Stimulated activated CD8-positive, alpha-beta memory T cell treated with anti-CD3 and anti-CD28 coated beads, Interleukin-12 subunit alpha, Interleukin-12 subunit beta, amount 100 ng/mL, for 24 hours (primary cell): ENCODE data around the gene ALPI.
"Not testable (repeated sequence)": the region's sequence is repeated elsewhere in the genome, so short reads cannot be mapped to it uniquely, and the experiment has no call there.

Experiments
- DNase-seq: peaks from one replicate; pipeline ENCODE4 v3.0.0-alpha.2; 2020; ENCODE audit errors: extremely low read depth

ALPI gene

DNA sequence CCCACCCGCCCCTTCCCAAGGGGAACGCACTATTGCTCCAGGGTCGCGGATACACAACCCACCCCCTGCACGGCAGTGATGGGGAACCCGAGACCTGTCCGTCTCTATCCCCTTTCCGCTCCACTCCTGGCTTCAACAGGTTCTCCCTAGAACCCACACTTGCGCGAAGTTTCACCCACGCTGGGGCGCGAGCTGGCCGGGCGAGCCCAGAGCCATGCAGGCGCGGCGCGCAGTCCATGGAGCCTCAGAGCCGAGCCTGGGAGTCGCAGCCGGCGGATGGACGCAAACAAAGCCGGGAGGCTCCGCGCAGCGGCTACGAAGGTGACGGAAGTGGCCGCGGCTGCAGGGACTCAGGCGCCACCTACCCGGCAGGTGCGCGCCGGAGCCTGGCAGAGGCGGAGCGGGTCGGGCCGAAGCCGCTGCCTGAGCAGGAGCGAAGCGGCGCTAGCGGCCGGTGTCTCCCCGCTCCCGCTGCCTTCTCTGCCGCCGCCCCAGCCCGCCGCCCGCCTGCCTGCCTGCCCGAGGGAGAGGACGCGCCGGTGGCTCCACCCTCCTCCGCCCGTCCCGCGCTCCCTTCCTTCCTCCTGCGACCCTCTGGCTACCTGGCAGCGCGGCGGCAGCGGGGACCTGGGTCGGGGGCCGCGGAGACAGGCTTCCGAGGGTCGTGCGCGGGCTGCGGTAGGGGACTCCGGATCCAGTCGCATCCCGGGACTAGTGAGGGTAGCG lies 35.3 kb upstream of the ALPI start:
- DNase-seq = no peak

DNA sequence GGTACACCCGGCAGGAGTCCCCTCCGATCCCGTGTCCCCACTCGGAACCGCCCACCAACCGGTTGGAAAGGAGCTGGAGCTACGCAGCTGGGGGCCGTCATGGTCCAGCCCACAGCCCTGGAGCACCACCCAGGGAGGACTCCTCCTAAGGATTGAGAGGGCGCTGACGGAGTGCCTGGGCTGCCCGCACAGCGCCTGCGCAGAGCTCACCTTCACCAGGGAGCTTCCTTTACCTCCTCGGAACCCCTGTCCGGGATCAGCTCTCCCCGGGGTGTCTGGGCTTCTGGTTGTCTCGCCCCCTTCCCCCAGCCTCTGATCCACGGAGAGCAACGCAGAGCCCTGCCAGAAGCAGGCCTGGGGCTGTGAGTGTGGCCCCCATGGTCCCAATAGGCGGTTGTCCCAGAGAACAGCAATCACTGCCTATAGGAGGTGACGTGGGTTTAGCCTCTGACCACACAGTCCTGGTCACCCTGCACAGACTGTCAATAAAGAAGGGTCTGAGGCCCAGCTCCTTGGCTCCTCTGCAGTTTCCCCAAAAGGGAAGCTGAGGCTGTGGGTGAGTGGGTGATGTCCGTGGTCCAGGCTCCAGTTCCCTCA lies 34.7 kb upstream of the ALPI start:
- DNase-seq = no peak

- DNase-seq = no peak
Measured at GRCh38 chr2:232422051-232422450, 33.9 kb upstream of the ALPI start.

GRCh38 chr2:232422996-232423395 lies 33.0 kb upstream of the ALPI start:
- not testable (repeated sequence) for DNase-seq

GRCh38 chr2:232423407-232423806 lies 32.5 kb upstream of the ALPI start:
- DNase-seq = not testable (repeated sequence)

DNA sequence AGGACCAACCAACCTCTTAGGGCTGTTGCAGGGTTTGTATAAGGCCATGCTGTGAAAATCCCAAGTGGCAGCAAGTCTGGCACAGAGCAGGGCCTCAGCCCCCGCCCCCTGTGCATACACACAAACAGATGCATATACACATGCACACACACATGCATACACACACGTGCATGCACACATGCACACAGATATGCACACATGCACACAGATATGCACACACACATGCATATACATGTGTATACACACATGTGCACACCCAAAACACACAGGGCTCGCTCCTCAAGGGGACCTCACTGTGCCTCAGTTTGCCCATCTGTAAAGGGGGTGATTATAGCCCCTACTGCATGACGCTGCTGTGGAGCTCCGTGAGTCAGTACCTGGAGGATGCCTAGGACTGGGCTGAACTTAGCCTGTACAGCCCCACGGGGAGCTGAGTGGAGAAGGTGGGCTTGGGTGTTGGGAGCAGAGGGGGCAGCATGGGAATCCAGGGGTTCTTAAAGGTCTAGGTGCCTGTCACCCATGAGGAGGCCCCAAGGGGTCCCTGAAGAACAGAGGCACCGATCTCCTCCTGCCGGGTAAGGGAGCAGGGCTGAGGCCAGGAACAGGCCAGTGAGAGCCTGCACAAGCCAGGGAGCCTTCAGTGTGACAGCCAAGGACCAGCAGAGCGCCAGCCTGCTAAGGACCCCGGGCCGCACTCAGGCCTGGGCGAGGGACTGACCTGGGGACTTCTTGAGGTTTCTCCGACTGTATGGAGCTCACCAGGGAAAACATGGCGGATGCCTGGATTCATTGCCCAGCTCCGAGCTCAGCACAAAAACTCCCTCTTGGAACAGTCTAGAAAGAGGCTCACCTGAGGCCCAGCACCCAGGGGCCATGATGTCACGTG lies 24.0 kb upstream of the ALPI start:
- no peak for DNase-seq

GRCh38 chr2:232432598-232433184 lies 23.3 kb upstream of the ALPI start:
- no peak for DNase-seq

- not testable (repeated sequence) for DNase-seq
Measured at GRCh38 chr2:232433622-232434021, 22.3 kb upstream of the ALPI start.

GRCh38 chr2:232434091-232434490 lies 21.9 kb upstream of the ALPI start:
- DNase-seq = no peak

DNA sequence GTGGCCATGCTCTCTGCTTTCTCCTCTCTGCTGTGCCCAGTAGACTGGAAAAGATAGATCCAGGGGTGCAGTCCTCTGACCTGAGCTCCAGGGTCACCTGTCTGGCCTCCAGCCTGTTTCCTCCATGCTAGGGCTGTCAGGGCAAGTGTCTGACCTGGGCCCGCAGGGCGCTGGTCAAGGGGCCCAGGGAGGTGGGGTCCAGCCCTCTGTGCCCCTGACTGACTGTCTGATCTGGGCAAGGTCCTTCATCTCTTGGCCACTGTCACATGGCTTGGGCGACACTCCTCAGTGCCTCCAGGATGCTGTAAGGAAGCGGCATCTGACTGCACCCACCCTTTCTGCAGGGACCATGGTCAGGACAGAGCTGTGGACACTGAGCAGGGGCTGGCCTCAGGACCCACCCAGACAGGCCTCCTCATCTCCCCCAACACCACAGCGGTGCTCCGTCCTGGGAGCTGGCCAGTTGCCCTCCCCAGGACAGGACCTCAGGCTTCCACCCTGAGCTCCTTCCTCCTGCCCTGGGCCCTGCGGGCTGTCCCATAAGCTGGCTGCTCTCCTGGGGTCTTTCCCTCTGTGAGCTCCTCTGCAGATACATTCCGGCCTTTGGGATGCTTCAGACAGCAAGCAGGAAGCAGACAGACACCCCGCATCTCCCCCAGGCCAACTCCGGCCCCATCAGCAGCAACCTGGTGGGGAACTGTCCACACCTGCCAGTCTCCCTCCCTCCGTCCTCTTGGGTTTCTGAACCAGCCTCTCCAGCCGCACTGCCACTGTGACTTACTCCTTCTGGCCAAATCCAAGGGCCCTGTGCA lies 21.2 kb upstream of the ALPI start:
- no peak for DNase-seq

- DNase-seq = no peak
Measured at GRCh38 chr2:232435375-232435648, 20.6 kb upstream of the ALPI start.

DNA sequence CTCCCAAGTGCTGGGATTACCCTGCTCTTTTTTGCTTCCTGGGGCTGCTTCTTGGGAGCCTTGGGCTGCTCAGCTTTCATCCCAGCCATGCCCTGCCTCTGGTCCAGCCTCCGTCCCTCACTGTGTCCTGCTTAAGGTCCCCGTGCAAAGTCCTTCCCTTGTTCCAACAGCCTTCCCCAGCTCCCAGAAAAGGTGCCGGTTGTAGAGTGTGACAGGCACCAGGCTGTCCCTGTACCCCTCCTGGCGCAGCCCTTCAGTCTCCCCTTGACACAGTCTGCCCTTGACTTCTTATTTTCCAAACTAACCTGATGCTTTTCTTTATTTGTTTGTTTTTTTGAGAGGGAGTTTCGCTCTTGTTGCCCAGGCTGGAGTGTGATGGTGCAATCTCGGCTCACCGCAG lies 20.1 kb upstream of the ALPI start:
- DNase-seq = no peak

- no peak for DNase-seq
Measured at GRCh38 chr2:232436381-232437194, 19.4 kb upstream of the ALPI start.

GRCh38 chr2:232437195-232437571 lies 18.8 kb upstream of the ALPI start:
- no peak for DNase-seq

DNA sequence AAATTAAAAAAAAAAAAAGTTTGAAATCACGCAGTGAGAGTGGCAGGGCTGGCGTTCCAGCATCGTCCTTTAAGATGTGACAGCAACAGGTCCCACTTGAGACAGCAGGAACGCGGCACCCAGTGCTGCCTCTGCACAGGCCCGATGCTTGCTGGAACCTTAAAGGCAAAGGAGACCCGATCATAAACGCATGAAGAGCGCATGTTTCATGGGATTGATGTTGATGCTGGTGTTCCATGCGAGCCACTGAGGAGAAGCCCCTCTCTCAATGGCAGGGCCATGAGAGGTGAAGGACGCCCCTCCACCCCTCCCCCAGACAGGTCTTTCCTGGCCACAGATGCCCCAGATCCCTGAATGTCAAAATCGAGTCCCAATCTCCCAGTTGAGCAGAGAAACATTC lies 17.9 kb upstream of the ALPI start:
- no peak for DNase-seq

- DNase-seq = no peak
Measured at GRCh38 chr2:232438951-232439757, 16.8 kb upstream of the ALPI start.

- no peak for DNase-seq
Measured at GRCh38 chr2:232439758-232440135, 16.2 kb upstream of the ALPI start.

DNA sequence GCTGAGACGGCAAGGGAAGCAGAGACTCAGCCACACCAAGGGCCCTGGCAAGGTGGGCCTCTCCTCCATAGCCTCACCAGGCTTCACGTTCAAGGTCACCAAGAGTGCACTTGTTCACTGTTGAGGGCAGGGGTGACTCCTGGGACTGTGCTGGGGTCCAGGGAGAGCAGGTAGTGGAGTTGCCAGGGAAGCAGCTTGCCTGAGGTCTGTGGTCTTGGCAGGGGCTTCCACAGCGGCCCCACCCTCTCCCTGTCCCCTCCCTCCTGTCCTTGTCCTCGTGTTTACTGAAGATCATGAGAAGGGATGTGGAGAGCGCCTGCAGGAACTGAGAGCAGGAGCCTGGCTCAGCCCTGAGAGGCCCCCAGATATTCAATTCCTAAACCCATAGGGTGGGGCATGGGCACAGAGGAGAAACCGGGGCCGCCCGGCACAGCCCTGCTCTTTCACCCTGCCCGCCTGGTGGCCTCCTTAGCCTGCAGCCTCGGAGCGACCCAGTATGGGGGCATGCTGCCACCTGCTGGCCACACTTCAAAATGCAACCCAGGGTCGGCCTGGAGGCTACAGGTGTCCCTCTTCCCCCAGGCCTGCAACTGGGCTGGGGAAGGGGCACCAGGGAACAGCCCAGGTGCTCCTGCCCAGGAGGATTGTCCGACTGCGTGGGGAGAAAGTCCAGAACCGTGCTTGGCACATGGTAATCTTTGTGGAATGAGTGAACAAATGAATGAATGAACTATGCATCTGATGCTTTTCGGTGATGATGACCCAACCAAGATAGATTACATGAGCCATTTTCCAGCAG lies 15.5 kb upstream of the ALPI start:
- DNase-seq = peak; percentile 54

DNA sequence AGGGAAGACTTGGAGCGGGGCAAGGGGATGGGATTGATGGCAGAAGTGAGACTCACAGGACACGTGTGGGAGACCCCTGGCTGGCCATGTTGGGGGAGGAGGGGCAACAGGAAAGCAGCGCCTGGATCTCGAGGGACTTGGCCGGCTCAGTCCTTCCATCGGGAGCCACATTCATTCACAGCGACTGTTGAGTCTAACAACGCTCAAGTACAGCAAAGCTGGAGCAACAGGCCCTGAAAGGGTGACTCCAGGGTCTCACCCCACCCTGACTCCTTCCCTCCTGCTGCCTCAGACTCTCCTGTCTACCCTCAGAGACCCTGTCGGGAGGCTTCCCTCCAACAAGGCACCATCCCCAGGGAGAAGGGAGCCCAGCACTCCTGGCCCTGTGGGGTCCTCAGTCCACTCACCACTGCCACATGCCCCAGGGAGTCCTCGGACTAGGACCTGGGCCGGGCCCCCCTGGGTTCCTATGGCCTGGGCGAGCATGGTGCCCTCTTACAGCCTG lies 14.8 kb upstream of the ALPI start:
- no peak for DNase-seq
